Measurements from ENCODE around the gene OR10P1.

The OR10P1 gene

DNA sequence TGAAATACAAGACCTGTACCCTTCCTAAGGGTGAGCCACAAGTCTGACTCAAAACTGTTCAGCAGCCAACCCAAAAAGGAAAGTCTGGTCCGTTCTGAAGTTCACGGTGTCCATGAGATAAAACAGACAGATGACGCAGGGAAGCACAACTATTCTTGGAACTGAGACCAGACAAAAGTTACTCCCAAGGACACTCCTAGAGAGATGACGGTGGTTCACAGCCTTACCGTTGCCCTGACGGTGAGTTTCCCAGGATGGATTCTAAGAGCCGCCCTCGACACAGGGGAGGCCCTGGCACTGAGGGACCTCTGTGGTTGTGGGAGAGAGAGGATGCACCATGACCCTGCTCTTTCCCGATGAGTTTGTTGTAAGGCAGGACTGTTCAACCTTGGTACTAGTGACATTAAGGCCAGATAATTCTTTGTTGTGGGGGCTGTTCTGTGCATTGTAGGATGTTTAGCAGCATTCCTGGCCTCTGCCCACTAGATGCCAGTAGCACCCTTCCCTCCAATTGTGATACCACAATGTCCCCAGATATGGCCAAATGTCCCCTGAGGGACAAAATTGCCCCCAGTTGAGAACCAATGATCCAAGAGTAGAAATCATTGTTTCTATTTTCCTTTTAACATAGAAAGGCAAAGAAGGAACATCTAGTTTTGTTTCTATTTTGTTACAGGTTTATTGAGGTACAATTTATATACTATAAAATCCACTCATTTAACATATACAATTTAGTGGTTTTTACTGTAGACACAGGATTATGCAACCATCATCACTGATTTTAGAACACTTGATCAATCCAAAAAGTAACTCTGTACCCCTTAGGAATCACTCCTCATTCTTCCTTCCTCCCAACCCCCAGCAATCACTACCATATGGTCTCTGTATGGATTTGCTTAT is 23.0 kb downstream of the OR10P1 start:
- H3K4me3 ChIP-seq (ENCODE audit: low read depth, low read length): no peak overlapping the region
- peak; percentile 64 for TF ChIP-seq CTCF (IDR thresholded peaks at IDR 0.05; ENCODE audit: borderline replicate concordance, insufficient read depth, low read depth, low read length)

DNA sequence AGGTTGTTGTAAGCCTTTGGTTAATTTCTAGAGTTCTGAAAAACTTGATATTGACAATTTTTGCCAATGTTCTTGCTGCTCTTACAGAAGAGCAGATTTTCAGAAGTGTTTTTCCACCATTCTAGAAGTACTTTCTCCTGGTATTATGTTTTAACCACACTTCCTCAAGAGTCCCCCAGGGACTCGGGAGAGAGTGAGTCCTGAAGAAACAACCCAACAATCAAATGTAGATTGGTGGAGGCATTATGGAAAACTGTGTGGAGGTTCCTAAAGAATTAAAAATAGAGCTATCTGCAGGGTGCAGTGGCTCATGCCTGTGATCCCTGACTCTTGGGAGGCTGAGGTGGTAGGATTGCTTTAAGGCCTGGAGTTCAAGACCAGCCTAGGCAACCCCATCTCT is 26.7 kb downstream of the OR10P1 start:
- TF ChIP-seq CTCF (IDR thresholded peaks at IDR 0.05; ENCODE audit: borderline replicate concordance, insufficient read depth, low read depth, low read length): no peak
- no peak overlapping the region for H3K4me3 ChIP-seq (ENCODE audit: low read depth, low read length)

GRCh38 chr12:55664826-55665225 is 28.1 kb downstream of the OR10P1 start:
- TF ChIP-seq CTCF (IDR thresholded peaks at IDR 0.05; ENCODE audit: borderline replicate concordance, insufficient read depth, low read depth, low read length): no peak
- H3K4me3 ChIP-seq (ENCODE audit: low read depth, low read length): no peak overlapping the region

DNA sequence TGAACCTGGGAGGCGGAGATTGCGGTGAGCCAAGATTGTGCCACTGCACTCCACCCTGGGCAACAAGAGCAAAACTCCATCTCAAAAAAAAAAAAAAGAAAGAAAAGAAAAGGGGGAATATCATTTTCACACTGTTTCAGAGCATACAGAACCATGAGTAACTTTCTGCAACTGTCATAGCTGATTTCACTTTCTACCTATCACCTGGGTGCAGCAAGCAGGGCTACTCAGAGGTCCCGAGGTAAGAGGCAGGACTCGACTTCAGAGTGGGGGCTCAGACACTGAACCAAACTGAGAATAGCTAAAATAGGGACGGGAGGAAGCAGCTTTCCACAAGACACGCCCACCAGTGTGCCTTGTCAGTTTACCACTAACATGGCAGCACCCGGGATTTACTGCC is 29.8 kb downstream of the OR10P1 start:
- TF ChIP-seq CTCF (IDR thresholded peaks at IDR 0.05; ENCODE audit: borderline replicate concordance, insufficient read depth, low read depth, low read length): no peak
- no peak overlapping the region for H3K4me3 ChIP-seq (ENCODE audit: low read depth, low read length)

GRCh38 chr12:55670276-55670675 is 33.6 kb downstream of the OR10P1 start:
- H3K4me3 ChIP-seq (ENCODE audit: low read depth, low read length): no peak overlapping the region
- TF ChIP-seq CTCF (IDR thresholded peaks at IDR 0.05; ENCODE audit: borderline replicate concordance, insufficient read depth, low read depth, low read length): no peak

DNA sequence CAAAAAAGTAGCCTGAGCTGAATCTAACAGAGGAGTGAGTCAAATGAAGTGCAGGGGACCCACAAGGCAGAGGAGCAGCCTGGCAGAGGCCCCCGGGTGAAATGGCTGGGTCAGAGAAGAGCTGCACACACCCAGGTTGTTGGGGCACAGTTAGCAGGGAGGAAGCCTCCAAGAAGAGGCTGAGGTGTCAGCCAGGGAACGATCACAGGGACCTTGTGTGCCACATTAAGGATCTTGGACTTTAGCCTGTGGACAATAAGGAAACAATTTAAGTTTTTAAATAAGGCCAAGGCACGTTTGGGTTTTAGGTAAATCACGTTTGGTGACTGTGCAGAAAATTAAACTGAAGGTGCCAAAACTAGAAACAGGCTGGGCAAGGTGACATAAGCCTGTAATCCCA is 35.1 kb downstream of the OR10P1 start:
- H3K4me3 ChIP-seq (ENCODE audit: low read depth, low read length): no peak overlapping the region
- TF ChIP-seq CTCF (IDR thresholded peaks at IDR 0.05; ENCODE audit: borderline replicate concordance, insufficient read depth, low read depth, low read length): no peak

DNA sequence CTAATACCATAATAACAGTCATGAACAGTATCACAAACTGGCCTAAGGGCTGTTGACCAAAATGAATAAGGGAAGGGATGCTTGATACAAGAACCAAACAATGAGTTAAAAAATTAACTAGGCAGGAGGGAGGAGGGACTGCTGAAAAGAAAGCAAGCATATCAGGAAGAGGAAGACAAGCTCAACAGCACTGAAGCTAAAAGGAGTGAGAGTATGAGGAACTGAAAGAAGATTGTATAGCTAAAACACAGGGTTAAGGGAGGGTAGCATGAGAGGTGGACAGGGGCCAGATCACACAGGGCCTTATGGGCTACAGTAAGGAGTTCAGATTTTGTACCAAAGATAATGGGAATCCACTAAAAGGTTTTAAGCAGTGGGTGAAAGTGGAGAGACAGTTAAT is 36.9 kb downstream of the OR10P1 start:
- H3K4me3 ChIP-seq (ENCODE audit: low read depth, low read length): no peak overlapping the region
- no peak for TF ChIP-seq CTCF (IDR thresholded peaks at IDR 0.05; ENCODE audit: borderline replicate concordance, insufficient read depth, low read depth, low read length)
